ENCODE measurements around the gene PTP4A1. TPM values are rescaled to one million over a fixed set of nuclear protein-coding genes. Genes with fewer than 3 reads are reported as not detected.
"Not testable (repeated sequence)": the region's sequence is repeated elsewhere in the genome, so short reads cannot be mapped to it uniquely, and the experiment has no call there.

The PTP4A1 gene
- total RNA-seq, 1 donor: 43.6 TPM

DNA sequence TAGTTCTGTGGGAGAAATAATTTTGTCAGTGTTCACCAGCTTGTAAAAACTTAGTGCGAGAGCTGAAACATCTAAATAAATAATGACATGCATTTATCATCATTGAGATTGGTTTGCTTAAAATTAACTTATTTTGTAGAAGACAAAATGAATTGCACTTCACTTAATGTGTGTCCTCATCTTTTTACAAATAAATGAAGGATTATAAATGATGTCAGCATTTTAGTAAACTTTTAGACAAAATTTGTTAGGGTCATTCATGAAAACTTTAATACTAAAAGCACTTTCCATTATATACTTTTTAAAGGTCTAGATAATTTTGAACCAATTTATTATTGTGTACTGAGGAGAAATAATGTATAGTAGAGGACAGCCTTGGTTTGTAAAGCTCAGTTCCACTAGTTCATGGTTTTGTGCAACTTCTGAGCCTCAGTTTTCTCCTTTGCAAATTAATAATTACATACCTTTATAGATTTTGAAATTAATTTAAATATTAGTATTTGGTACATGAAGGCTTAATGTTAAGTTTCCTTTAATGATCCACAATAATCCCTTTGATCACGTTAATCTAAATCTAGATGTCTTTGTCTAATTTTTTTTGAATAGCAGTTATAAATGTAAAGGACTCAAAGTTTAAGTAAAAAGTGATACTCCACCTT, 9.2 kb downstream of the PTP4A1 start:
- DNase-seq (ENCODE audit: low read depth): no peak
- TF ChIP-seq CTCF (IDR thresholded peaks at IDR 0.05; ENCODE audit: insufficient read depth, low read depth, low read length): no peak
- H3K4me3 ChIP-seq (ENCODE audit: low read depth, low read length): no peak overlapping the region

GRCh38 chr6:63582579-63583231, 10.4 kb downstream of the PTP4A1 start:
- H3K4me3 ChIP-seq (ENCODE audit: low read depth, low read length): no peak overlapping the region
- DNase-seq (ENCODE audit: low read depth): no peak
- TF ChIP-seq CTCF (IDR thresholded peaks at IDR 0.05; ENCODE audit: insufficient read depth, low read depth, low read length): no peak

GRCh38 chr6:63584125-63584514, 11.8 kb downstream of the PTP4A1 start:
- no peak for DNase-seq (ENCODE audit: low read depth)
- no peak for TF ChIP-seq CTCF (IDR thresholded peaks at IDR 0.05; ENCODE audit: insufficient read depth, low read depth, low read length)

GRCh38 chr6:63584566-63584965, 12.3 kb downstream of the PTP4A1 start:
- TF ChIP-seq CTCF (IDR thresholded peaks at IDR 0.05; ENCODE audit: insufficient read depth, low read depth, low read length): no peak
- H3K4me3 ChIP-seq (ENCODE audit: low read depth, low read length): no peak overlapping the region
- no peak for DNase-seq (ENCODE audit: low read depth)

More at GRCh38 chr6:63584125-63584514, 11.8 kb downstream of the PTP4A1 start:
- H3K4me3 ChIP-seq (ENCODE audit: low read depth, low read length): no peak overlapping the region

DNA sequence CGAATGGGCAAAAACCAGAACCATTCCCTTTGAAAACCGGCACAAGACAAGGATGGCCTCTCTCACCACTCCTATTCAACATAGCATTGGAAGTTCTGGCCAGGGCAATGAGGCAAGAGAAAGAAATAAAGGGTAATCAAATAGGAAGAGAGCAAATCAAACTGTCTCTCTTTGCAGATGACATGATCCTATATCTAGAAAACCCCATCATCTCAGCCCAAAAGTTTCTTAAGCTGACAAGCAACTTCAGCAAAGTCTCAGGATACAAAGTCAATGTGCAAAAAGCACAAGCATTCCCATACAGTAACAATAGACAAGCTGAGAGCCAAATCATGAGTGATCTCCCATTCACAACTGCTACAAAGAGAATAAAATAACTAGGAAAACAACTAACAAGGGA, 13.4 kb downstream of the PTP4A1 start:
- DNase-seq (ENCODE audit: low read depth); H3K4me3 ChIP-seq (ENCODE audit: low read depth, low read length): not testable (repeated sequence)

GRCh38 chr6:63589952-63590411, 17.7 kb downstream of the PTP4A1 start:
- TF ChIP-seq CTCF (IDR thresholded peaks at IDR 0.05; ENCODE audit: insufficient read depth, low read depth, low read length): no peak
- no peak for DNase-seq (ENCODE audit: low read depth)
- no peak overlapping the region for H3K4me3 ChIP-seq (ENCODE audit: low read depth, low read length)

GRCh38 chr6:63592886-63593285, 20.6 kb downstream of the PTP4A1 start:
- DNase-seq (ENCODE audit: low read depth): no peak
- no peak for TF ChIP-seq CTCF (IDR thresholded peaks at IDR 0.05; ENCODE audit: insufficient read depth, low read depth, low read length)
- no peak overlapping the region for H3K4me3 ChIP-seq (ENCODE audit: low read depth, low read length)
